Smooth muscle cell (in vitro differentiated cells): ENCODE measurements around the gene XYLT1. TPM values are rescaled to one million over a fixed set of nuclear protein-coding genes. Genes with fewer than 3 reads are reported as not detected.
"Not testable (repeated sequence)": the region's sequence is repeated elsewhere in the genome, so short reads cannot be mapped to it uniquely, and the experiment has no call there.

Source experiments
- DNase-seq: peaks from one replicate; lab custom pipeline; 2025; ENCODE audit not compliant: unreplicated experiment; lab: John Stamatoyannopoulos, UW
- H2AFZ ChIP-seq: fragments of 200-600 bp; sonication (generic); 2 replicates; pipeline ENCODE4 v1.6.0; 2016; ENCODE audit warnings: antibody characterized with exemption, low read depth, mild to moderate bottlenecking
- H3F3A ChIP-seq: fragments of 200-600 bp; sonication (generic); 2 replicates; pipeline ENCODE4 v1.6.0; 2017; ENCODE audit warnings: antibody characterized with exemption, low read depth
- H3K27ac ChIP-seq: fragments of 200-600 bp; sonication (generic); 2 replicates; pipeline ENCODE4 v1.5.1; 2016; ENCODE audit warnings: low read depth, mild to moderate bottlenecking
- H3K27me3 ChIP-seq: fragments of 200-600 bp; sonication (generic); 2 replicates; pipeline ENCODE4 v1.6.1; 2016; ENCODE audit warnings: low read depth, mild to moderate bottlenecking
- H3K36me3 ChIP-seq: fragments of 200-600 bp; sonication (generic); 2 replicates; pipeline ENCODE4 v1.5.1; 2016; ENCODE audit warnings: low read depth
- H3K4me1 ChIP-seq: fragments of 200-600 bp; sonication (generic); 2 replicates; pipeline ENCODE4 v1.5.1; 2016; ENCODE audit warnings: low read depth
- H3K4me2 ChIP-seq: fragments of 200-600 bp; sonication (generic); 2 replicates; pipeline ENCODE4 v1.6.0; 2016; ENCODE audit warnings: mild to moderate bottlenecking
- H3K4me3 ChIP-seq: fragments of 200-600 bp; sonication (generic); 2 replicates; pipeline ENCODE4 v1.5.1; 2016; ENCODE audit warnings: mild to moderate bottlenecking
- H3K79me2 ChIP-seq: fragments of 200-600 bp; sonication (generic); 2 replicates; pipeline ENCODE4 v1.6.0; 2016; ENCODE audit warnings: low read depth, mild to moderate bottlenecking
- H3K9ac ChIP-seq: fragments of 200-600 bp; sonication (generic); 2 replicates; pipeline ENCODE4 v1.6.0; 2016; ENCODE audit warnings: low read depth
- H3K9me3 ChIP-seq: fragments of 200-600 bp; sonication (generic); replicated peaks from 2 replicates; pipeline ENCODE4 v1.5.1; 2016; ENCODE audit warnings: low read depth
- H4K20me1 ChIP-seq: fragments of 200-600 bp; sonication (generic); 2 replicates; pipeline ENCODE4 v1.6.0; 2016; ENCODE audit warnings: low read depth
- WGBS: methylation state at CpG from one replicate; pipeline ENCODE4 v1.1.7; 2016; ENCODE audit warnings: low lambda C conversion rate; 5-methylcytosine and 5-hydroxymethylcytosine counted together
- polyA plus RNA-seq: library from polyadenylated mRNA; unstranded; fragments of >200 nt; fragmentation: Nextera tagmentation; extraction: Ambion mirVana; gene quantifications from 2 replicates; pipeline ENCODE4 v1.2.1, GENCODE V29; 2016
- total RNA-seq: library from RNA; depleted of rRNA; stranded (reverse); fragments of >200 nt; gene quantifications from 2 replicates; pipeline ENCODE4 v1.2.3, GENCODE V29; 2014
- TF ChIP-seq, protein P1 (sequence below): fragments of 200-600 bp; sonication (generic); IDR thresholded peaks from 2 replicates; pipeline ENCODE4 v1.5.1; 2017; ENCODE audit warnings: borderline replicate concordance, mild to moderate bottlenecking, antibody characterized with exemption; ENCODE audit not compliant: insufficient read depth, poor library complexity, severe bottlenecking

Gene XYLT1
- total and polyA plus RNA-seq, 2 experiments from 2014 or later = 9.5 to 19.9 TPM

DNA sequence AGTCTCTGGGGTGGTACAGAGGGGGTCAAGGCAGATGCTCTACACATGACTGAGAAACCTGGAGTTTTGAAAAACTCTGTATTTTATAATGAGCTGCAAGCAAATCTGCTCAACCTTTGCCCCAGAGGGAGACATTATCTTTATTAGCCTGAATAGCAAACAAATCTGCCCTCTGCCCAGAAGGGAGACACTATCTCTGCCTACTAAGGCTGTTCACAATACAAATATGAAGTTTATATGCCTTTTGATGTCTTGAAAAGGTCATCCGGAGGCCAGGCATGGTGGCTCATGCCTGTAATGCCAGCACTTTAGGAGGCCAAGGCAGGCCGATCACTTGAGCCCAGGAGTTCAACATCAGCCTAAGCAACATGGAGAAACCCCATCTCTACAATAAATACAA is 11.0 kb upstream of the XYLT1 start:
- H3K4me2 ChIP-seq = no peak overlapping the region
- H3K79me2 ChIP-seq = no peaks in the 10 kb centered on the region
- no peak for DNase-seq
- 83% methylated on average over 2 of the region's 2 CpGs for WGBS
- no peaks in the 10 kb centered on the region for H3K36me3 ChIP-seq
- no peaks in the 10 kb centered on the region for H3K9me3 ChIP-seq
- TF ChIP-seq, protein P1, sequence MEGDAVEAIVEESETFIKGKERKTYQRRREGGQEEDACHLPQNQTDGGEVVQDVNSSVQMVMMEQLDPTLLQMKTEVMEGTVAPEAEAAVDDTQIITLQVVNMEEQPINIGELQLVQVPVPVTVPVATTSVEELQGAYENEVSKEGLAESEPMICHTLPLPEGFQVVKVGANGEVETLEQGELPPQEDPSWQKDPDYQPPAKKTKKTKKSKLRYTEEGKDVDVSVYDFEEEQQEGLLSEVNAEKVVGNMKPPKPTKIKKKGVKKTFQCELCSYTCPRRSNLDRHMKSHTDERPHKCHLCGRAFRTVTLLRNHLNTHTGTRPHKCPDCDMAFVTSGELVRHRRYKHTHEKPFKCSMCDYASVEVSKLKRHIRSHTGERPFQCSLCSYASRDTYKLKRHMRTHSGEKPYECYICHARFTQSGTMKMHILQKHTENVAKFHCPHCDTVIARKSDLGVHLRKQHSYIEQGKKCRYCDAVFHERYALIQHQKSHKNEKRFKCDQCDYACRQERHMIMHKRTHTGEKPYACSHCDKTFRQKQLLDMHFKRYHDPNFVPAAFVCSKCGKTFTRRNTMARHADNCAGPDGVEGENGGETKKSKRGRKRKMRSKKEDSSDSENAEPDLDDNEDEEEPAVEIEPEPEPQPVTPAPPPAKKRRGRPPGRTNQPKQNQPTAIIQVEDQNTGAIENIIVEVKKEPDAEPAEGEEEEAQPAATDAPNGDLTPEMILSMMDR = no peak
- no peak overlapping the region for H2AFZ ChIP-seq
- no peaks in the 10 kb centered on the region for H3K27me3 ChIP-seq
- no peaks in the 10 kb centered on the region for H4K20me1 ChIP-seq
- no peak overlapping the region for H3K4me3 ChIP-seq
- no peaks in the 10 kb centered on the region for H3K4me1 ChIP-seq
- no peak overlapping the region for H3K27ac ChIP-seq
- H3K9ac ChIP-seq = no peak overlapping the region
- no peaks in the 10 kb centered on the region for H3F3A ChIP-seq

DNA sequence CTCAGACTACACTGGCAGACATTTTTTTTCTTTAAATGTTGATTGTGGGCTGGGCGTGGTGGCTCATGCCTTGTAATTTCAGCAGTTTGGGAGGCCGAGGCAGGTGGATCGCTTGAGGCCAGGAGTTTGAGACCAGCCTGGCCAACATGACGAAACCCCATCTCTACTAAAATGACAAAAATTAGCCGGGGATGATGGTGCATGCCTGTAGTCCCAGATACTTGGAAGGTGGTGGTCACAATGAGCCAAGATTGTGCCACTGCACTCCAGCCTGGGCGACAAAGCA is 6.4 kb upstream of the XYLT1 start:
- H3K9me3 ChIP-seq, H4K20me1 ChIP-seq, H3K9ac ChIP-seq, H3K4me1 ChIP-seq, H3K4me3 ChIP-seq, H2AFZ ChIP-seq, H3K79me2 ChIP-seq, H3K4me2 ChIP-seq, H3K36me3 ChIP-seq, H3F3A ChIP-seq, DNase-seq, H3K27ac ChIP-seq, H3K27me3 ChIP-seq: not testable (repeated sequence)
- 95% methylated on average over 6 of the region's 6 CpGs for WGBS

DNA sequence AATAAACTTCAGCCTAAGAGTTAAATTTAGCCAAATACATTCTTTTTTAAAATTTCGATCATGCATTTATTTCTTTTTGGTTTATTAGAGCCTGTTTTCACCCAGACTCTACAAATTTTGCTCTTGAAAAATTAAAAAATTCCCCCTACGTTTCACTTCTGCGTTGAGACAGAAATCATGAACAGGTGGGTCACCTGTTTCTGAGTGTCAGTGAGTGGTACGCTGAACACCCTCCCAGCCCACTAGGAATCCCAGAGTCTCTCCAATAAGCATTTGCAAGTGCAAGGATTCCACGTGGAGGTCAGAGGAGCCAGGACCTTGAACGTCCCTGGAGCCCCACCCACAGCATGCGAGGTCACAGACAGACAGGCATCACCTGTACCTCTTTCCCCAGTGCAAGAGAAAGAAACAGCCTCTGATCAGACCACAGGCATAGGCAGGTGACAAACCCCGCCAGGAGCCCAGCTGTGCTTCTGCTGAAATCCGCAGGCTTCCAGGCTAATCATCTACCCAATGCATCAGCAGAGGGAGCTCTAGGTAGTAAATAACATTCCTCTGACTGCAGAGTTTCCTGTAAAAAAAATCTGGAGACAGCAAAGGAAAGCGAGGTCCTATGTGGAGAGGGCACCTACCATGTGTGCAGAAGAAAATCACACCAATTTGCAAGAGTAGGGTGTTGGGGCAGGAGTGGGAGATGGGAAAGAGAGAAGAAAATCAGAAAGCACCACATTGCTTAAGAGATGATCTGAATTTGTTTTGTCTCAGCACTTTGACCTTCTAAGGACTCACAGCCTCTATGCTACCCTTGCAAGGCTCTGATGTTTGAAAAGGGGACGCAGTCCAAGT is 5.9 kb upstream of the XYLT1 start:
- Histone ChIP-seq H3K4me2 (no peak overlapping the region), H3K4me3 (no peak overlapping the region), H2AFZ (no peak overlapping the region), H3K79me2 (no peaks in the 10 kb centered on the region), H3K9ac (no peak overlapping the region), H3K27ac (no peak overlapping the region), H3K9me3 (no peaks in the 10 kb centered on the region), H3K4me1 (peaks cover 4% of the 10 kb centered on the region), H3K36me3 (no peaks in the 10 kb centered on the region), H3K27me3 (no peaks in the 10 kb centered on the region), H3F3A (peaks cover 6% of the 10 kb centered on the region), H4K20me1 (no peaks in the 10 kb centered on the region)
- no peak for DNase-seq
- WGBS = 37% methylated on average over 11 of the region's 11 CpGs
- TF ChIP-seq, protein P1 = peak; percentile 59

DNA sequence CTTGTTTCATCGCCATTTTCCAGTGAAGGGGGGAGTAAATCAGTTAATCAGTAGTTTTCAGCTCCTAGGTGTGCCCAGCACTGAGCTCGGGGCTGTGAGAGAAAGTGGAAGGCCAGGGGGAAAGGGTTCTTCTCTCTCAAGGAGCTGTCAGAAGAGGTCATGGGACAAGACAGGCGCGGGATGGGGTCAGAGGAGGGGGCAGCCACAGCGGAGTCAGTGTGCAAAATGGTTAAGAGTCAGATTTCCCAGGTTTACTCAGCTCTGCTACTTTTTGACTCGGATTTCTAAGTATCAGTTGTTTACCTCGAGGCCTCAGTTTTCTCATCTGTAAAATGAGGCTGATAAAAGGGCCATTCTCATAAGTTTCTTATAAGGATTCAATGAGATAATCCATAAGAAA is 4.3 kb upstream of the XYLT1 start:
- TF ChIP-seq, protein P1 = no peak
- peaks cover 4% of the 10 kb centered on the region for H3K4me1 ChIP-seq
- H3K9me3 ChIP-seq = no peaks in the 10 kb centered on the region
- H2AFZ ChIP-seq = no peak overlapping the region
- peaks cover 9% of the 10 kb centered on the region for H3F3A ChIP-seq
- no peaks in the 10 kb centered on the region for H3K27me3 ChIP-seq
- WGBS = 87% methylated on average over 7 of the region's 7 CpGs
- H3K27ac ChIP-seq = no peak overlapping the region
- H3K4me3 ChIP-seq = no peak overlapping the region
- H3K9ac ChIP-seq = no peak overlapping the region
- no peaks in the 10 kb centered on the region for H3K36me3 ChIP-seq
- no peaks in the 10 kb centered on the region for H3K79me2 ChIP-seq
- no peak overlapping the region for H3K4me2 ChIP-seq
- H4K20me1 ChIP-seq = peaks cover 2% of the 10 kb centered on the region
- no peak for DNase-seq
